Activated CD4-positive, CD25-positive, alpha-beta regulatory T cell treated with anti-CD3 and anti-CD28 coated beads, Interleukin-2, amount 50 U/mL, for 24 hours (primary cell): ENCODE measurements around the gene DENND4A.
"Not testable (repeated sequence)": the region's sequence is repeated elsewhere in the genome, so short reads cannot be mapped to it uniquely, and the experiment has no call there.

Source experiments
- ATAC-seq, 2 donors: fragments of 150-1000 bp; cut with Tn5 transposase; one replicate each; pipeline ENCODE4 v1.10.0; 2021; ENCODE audit warnings: mild to moderate bottlenecking in 1 of 2, moderate library complexity in 1 of 2

Gene DENND4A

DNA sequence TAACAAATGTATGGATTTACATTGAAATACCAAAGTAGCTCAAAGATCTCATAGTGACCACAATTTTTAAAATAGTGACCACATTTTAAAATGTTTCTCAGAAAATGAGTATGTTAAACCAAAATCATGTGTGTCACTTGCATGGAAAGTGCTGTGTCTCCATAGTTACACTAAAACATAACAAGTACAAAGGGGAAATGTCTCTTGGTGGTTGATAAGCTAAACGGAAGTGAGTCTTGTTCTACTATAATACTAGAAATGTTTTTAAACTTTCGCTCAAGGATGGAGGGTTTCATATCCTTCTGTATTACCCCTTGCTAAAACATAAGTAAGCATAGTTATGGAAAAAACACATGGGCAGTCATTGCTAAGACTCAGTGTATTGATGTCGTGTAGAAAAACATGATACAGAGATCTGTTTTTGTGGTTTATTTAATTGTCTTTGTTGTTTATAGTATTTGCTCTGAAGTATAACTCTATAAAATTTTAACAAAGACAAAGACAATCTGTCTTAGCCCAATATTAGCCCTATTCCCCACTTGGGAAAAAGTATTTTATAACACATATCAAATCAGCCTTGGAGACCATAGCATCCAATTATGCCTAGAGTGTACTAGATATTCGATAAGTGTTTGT is 27.0 kb upstream of the DENND4A start:
- peak; percentile 90 for ATAC-seq

DNA sequence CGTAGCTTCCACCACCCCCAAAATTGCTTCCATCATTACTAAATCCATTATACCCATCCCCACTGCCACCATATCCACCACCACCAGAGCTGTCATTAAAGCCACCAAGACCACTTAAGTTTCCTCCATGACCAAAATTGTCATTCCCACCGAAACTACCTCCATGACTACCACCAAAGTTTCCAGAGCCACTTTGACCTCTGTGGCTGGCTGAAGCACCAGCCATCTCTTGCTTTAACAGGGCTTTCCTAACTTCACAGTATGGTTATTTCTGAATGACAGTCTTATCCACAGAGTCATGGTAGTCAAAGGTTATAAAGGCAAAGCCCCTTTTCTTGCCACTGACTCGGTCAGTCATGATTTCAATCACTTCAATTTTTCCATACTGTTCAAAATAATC is 24.3 kb upstream of the DENND4A start:
- no peak for ATAC-seq

DNA sequence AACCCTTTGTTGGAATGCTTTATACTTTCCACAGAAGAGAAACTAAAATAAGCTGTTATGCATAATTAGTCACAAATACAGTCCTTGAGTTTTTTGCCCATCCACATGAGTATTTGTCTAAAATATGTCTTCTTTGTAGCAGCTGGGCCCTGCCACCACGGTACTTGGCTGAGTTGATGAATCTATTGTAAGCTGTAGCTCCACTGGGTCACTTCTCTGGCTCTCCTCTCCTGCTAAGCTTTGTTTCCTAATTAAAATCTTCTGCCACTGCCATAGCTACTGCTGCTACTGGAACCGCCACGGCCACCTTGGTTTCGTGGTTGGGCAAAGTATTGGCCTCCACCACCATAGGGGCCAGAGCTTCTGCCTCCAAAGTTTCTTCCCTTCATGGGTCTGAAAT is 23.9 kb upstream of the DENND4A start:
- ATAC-seq: not testable (repeated sequence)

DNA sequence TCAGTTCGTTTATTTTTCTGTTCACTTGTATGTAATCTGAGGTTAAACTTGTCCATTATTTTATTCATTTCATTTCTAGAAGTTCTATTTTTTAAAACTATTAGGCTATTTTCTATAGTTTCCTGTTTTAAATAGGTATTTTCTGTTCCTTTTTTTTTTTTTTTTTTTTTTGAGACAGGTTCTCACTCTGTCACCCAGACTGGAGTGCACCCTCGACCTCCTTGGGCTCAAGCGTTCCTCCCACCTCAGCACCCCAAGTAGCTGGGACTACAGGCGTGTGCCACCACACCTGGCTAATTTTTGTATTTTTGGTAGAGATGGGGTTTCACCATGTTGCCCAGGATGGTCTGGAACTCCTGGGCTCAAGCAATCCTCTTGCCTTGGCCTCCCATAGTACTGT is 22.2 kb upstream of the DENND4A start:
- ATAC-seq: not testable (repeated sequence)

DNA sequence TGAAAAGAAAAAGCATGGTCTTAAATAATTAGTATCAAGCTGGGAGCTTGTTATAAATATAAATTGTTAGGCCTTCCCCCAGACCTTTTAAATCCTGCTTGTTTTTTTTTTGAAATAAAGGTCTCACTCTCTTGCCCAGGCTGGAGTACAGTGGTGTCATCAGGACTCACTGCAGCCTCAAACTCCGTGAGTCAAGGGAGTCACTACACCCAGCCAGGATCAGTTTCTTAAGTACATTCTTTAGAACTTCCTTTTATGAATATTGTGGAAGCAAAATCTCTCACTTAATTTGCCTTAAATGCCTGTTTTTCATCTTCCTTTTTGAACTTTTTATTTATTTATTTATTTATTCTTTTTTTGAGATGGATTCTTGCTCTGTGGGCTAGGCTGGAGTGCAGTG is 20.8 kb upstream of the DENND4A start:
- ATAC-seq: no peak

DNA sequence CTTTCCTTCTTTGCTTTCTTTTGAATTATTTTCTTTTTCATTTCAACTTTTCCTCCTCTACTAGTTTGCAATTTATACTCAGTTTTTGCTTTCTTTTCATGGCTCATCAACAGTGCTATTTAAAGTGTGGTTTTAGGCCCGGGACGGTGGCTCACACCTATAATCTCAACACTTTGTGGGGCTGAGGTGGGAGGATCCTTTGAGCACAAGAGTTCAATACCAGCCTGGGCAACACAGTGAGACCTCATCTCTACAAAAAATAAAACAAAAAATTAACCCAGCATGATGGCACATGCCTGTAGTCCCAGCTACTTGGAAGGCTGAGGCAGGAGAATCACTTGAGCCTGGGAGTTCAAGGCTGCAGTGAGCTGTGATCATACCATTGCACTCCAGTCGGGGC is 20.4 kb upstream of the DENND4A start:
- ATAC-seq: no peak

DNA sequence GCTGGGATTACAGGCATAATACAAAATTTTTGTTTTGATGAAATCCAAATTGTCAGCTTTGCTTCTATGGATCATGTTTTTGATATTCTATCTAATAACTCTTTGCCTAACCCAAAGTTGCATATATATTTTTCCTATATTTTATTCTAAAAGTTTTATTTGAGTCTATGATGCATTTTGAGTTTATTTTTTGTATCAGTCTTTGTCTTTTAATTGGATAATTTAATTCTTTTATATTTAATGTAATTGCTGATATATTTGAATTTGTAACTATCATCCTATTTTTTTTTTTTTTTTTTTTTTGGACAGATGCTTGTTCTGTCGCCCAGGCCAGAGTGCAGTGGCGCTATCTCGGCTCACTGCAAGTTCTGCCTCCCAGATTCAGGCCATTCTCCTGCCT is 19.7 kb upstream of the DENND4A start:
- no peak for ATAC-seq

DNA sequence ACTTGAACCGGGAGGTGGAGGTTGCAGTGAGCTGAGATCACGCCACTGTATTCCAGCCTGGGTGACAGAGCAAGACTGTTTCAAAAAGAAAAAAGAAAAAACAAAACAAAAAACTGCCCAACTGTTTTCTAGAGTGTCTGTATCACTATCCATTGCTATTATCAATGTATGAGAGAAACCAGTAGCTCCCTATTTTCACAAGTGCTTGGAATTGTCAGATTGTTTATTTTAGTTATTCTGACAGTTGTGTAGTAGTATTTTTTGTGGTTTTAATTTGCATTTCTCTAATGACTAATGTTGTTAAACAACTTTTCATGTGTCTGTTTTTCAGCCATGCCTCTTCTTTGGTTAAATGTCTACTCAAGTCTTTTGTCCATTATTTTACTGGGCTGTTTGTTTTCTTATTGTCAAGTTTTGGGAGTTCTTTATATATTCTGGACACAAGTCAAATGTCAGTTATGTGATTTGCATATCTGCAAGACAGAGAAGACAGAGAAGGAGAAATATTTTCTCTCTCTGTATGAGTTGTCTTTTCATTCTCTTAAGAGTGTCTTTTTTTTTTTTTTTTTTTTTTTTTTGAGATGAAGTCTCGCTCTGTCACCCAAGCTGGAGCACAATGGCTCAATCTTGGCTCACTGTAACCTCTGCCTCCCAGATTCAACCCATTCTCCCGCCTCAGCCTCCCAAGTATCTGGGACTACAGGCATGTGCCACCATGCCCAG is 19.1 kb upstream of the DENND4A start:
- not testable (repeated sequence) for ATAC-seq

DNA sequence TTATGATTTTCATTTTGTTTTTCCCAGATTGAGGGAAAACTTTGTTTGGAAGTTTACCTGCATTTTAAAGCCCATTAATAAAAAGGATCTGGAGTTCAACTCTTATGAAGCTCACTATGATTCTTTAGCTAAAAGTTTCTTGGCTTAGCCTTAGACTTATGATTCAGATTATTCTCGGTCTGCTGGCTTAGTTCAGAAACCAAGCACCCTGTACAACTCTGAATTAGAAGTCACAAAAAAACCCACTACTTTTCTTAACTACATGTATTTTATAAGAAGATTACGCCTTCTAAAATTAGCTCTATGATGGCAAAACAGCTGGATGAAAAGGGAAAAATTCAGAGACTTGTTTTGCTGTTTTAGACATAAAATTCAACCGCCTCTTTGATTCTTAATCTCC is 14.3 kb upstream of the DENND4A start:
- no peak for ATAC-seq

DNA sequence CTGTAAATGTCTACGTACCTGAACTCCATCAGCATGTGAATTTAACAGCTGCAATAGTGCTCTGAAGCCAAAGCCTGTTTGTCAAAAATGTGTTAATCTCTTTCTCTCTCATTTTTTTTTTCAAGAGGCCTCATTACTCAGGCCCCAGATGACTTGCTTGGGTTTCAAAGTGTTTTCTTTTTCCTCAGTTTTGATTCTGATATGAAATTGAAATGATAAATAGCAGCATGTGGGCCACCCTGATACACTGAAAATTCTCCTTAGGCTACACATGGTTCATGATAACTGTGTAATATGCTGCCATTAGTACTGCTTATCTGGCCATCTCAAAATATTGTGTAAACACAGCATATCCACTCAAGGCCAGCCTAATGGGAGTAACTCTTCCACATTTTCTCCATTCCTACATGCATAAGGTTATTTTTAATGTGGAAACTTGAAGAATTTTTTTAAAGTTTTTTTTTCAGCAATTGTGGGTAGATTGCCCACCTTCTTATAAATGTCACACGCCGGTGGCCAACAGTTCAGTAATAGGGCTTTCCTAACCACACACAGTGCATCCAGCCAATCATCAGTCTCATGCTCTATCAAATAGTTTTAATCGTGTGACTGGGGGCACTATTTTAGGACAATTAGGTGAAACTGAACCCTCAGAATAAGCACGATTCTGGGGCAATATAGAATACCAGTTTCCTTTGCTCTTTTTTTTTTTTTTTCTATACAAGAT is 13.1 kb upstream of the DENND4A start:
- ATAC-seq: peak; percentile 86 to 87

DNA sequence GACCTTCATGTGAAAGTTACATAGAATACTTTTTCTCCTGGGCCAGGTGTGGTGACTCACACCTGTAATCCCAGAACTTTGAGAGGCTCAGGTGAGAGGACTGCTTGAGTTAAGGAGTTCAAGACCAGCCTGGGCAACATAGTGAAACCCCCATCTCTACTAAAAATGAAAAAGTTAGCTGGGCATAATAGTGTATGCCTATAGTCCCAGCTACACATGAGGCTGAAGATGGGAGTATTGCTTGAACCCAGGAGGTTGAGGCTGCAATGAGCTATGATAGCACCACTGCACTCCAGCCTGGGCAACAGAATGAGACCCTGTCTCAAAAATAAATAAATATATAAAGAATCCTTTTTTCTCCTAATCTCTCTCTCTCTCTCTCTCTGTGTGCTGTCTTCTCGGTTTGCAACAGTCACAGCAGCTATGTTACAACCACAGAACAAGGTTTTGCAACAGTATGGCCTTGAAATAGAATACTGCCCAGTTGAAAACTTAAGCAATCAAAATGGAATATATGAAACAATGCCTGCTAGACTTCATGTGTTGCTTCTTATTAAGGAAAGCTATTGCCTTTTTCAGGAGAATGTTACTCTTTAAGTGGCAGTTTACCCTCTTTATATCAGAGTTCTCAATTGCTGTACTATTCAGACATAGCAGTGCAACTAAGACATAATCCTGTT is 12.3 kb upstream of the DENND4A start:
- no peak for ATAC-seq

DNA sequence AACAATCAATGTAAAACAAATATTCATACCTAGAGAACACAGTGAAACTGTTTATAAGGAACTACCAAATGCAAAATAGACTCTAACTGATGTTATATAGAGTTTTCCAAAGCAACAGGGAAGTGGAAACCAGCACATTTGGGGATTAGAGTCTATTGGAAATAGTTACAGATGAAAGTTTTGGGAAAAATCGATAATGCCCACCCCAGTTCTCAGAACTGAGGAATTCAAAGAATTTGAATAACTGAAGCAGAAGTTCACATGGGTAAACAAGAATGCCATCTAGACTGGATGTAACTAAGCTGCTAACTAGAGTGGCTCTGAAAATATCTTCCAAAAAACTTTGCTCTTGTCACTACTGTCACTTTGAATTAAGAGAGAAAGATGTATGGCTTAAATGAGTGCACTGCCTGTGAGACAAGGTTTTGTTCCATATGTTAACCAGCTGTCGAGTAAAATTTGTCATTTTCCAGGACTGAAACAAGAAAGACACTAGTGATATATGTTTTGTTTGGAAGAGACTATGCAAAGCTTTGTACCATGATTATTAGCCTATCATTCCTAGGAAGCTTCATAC is 9.2 kb upstream of the DENND4A start:
- no peak for ATAC-seq

DNA sequence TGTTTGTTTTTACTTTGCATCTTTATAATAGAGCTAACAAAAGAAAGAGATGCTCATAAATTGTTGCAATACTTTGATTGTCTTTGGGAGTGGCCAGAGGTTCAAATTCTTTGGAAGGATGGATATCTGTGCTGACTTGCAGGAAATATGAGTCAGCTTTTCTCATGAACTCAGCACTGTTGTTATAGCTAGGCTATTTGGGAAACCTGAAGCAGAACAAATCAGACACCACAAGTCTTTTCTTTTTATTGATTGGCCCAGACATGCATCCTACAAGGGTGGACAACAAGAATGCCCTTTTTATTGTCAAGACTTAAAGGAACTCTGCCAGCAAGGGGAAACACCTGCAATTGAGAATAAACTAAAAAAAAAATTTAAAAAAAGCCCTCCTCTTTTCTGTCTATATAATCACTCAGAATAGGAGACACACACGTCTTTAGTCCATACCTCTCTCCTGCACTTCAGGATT is 4.6 kb upstream of the DENND4A start:
- ATAC-seq: no peak

DNA sequence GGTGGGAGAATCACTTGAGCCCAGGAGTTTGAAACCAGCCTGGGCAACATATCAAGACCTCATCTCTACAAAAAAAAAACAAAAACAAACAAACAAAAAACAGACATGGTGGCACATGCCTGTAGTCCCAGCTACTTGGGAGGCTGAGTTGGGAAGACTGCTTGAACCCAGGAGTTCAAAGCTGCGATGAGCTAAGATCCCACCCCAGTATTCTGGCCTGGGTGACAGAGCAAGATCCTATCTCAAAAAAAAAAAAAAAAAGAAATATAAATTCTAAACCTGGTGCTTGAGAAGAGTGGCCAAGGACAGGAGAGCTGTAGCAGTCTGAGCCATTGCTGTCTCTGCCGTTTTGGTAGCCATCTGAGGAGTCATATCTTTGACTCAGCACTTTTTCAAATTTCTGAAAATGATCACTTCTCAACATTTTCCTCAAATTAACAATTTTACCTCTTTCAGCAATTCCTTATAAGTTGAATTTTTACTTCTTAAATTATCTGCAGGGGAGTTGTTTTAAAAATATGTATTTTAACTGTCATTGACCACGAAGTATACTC is 3.6 kb upstream of the DENND4A start:
- no peak for ATAC-seq

DNA sequence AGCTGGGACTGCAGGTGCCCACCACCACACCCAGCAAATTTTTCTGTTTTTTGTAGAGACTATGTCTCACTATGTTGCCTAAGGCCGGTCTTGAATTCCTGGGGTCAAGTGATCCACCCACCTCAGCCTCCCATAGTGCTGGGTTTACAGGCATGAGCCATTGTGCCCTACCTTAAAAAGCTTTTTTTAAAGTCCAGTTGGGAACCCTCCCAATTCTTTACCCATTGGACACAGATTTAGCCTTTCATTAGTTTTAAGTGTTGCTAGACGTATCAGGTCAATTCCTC is 1.7 kb upstream of the DENND4A start:
- ATAC-seq: no peak

DNA sequence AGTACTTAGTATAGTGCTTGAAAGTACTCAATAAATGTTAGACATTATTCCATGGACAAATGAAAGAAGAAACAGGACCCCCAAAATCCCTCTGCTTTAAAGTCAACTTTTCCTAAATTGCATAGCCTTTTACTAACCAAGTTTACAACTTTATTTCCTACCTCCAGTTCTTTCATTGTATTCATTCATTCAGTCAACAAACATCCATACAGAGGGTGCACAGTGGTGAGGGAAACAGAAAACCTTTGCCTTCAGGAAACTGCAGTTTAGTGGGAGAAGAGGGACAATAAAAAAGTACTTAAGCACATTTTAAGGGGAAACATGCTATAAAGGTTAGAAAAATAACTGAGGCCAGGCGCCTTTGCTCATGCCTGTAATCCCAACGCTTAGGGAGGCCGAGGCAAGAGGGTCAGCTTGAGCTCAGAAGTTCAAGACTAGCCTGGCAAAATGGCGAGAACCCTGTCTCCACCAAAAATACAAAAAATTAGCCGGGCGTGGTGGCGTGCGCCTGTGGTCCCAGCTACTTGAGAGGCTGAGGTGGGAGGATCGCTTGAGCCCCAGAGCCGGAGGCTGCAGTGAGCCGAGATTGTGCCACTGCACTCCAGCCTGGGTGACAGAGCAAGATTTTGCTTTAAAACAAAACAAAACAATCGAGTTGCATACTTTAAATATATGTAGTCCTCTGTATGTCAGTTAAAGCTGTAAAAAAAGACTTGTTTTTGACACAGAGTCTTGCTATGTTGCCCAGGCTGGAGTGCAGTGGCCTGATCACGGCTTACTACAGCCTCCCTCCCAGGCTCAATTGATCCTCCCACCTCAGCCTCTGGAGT is 1.1 kb upstream of the DENND4A start:
- no peak for ATAC-seq

DNA sequence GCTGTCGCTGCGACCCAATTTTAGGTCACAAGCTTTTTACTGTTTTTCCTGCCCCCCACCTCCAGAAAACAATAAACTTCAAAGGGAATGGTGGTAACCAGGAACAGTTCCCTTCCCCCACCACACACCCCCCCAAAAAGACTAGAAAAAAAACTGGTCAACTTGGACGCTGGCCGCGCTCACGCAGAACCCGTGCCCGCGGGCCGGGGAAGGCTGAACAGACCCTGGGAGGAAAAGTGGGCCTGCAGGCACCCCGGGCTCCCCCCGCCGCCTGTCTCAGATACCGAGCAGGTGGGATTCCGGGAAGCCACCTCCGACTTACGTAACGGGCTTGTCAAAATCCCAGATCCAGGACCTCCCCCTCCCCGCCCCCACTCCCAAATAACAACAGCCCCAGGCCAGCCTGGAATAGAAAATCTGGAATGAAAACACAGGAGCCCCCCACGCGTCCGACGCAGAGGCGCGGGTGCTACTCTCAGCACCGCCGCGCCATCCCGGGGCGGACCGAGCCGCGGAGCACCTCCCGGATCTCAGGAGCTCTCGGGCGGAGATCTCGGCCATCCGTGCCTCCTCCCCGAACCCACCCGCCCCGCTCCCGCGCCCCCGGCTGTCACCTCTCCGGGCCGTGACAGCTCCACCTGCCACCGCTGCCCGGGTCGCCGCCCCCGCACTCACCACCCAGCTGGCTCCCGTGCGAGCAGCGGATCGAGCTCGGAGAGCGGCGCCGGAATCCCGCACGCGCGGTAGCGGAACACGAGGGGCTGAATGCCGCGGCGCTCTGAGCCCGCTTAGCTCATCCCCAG is 557 bp downstream of the DENND4A start:
- no peak for ATAC-seq

DNA sequence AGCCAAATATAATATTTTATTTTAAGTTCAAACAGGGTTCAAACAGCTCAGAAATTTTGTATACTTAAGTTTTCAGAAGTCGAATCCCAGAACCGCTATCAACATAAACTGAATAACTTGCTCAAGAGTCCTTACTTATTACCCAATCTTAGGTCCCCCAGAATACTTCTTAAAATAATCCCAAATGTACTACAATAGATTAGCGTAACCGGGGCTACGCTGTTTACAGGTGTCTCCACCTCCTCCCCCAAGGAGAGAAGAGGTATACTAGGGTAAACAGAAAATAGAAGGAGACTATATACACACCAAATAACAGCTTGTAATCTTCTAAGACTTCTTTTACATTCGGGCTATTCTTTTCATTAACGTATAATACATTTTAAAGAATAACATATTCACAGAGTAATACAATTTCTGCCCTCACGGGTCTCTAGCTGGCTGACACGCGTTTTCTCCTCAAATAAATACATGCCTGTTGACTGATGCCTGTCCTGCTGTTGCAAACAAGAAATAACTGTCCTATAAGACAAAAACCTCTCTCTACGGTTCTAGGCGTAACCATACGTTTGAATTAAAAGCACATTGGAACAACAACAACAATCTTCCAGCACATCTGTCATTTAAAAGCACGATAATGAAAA is 1.3 kb downstream of the DENND4A start:
- no peak for ATAC-seq

DNA sequence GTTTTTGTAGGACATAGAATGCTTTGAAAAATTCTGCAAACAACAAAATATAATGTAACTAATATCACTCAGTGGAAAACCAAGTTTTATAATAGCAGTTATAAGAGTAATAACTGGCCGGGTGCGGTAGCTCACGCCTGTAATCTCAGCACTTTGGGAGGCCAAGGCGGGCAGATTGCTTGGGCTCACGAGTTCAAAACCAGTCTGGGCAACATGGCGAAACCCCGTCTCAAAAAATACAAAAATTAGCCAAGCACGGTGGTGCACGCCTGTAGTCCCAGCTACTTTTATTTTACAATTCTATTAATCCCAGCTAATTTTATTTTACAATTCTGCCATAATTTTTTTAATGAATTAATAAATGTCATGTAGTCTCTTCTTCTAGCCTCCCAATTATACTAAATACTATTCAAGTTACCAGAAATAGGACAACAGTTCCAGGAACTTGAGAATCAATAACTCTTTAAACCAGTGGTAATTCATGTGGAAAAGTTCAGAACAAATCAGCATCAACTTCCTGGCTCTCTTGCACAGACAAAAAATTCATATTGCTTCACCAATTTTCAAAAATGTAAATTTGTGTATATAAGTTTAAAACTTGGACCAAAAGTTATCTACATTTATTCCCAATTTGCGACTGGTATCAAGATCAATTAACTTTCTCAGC is 2.2 kb downstream of the DENND4A start:
- no peak for ATAC-seq

DNA sequence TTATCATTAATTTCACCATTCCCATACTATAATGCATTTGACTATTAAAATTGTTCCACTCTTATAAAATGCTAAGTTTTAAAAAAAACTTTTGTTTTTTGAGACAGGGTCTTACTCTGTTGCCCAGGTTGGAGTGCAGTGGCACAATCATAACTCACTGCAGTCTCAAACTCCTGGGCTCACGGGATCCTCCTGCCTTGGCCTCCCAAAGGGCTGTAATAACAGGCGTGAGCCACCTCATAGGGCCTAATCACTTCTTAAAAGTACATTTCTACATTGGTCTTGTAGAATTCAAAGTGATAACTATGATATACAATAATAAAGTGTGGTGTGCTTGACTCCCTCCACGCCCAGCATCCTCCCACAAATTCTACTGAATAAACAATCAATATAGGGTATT is 3.0 kb downstream of the DENND4A start:
- ATAC-seq: no peak
